Activated T-cell treated with anti-CD3 and anti-CD28 coated beads, Interleukin-2, amount 50 U/mL, for 24 hours (primary cell): ENCODE measurements around the gene STRBP.
"Not testable (repeated sequence)": the region's sequence is repeated elsewhere in the genome, so short reads cannot be mapped to it uniquely, and the experiment has no call there.

ENCODE experiments used
- DNase-seq: peaks from one replicate; pipeline ENCODE4 v3.0.0-alpha.2; 2020
- H3K27ac Mint-ChIP-seq: 2 replicates; pipeline ENCODE4 v1.8.0; 2020; ENCODE audit warnings: mild to moderate bottlenecking, mixed read lengths
- H3K27me3 Mint-ChIP-seq: 2 replicates; pipeline ENCODE4 v1.8.0; 2020; ENCODE audit warnings: mixed read lengths
- H3K36me3 Mint-ChIP-seq: 2 replicates; pipeline ENCODE4 v1.8.0; 2020; ENCODE audit warnings: low read depth, mixed read lengths
- H3K4me1 Mint-ChIP-seq: 2 replicates; pipeline ENCODE4 v1.8.0; 2020; ENCODE audit warnings: low read depth, mixed read lengths
- H3K4me3 Mint-ChIP-seq: 2 replicates; pipeline ENCODE4 v1.8.0; 2020; ENCODE audit warnings: mild to moderate bottlenecking, moderate library complexity, mixed read lengths
- H3K9me3 Mint-ChIP-seq: 2 replicates; pipeline ENCODE4 v1.8.0; 2020; ENCODE audit warnings: mixed read lengths

STRBP gene

GRCh38 chr9:123268465-123269259 lies at the start of gene STRBP:
Gene STRBP (minus strand): TSS chr9:123268586. CDS start chr9:123184134, 84,452 bp downstream.
- Mint-ChIP-seq H3K36me3 (no peaks in the 10 kb centered on the region), H3K27me3 (no peaks in the 10 kb centered on the region), H3K4me3 (peak within 1 kb of the TSS; percentile 75), H3K4me1 (peaks cover 37% of the 10 kb centered on the region), H3K9me3 (no peaks in the 10 kb centered on the region), H3K27ac (peak within 1 kb of the TSS; percentile 71)
- peak; percentile 95 for DNase-seq

- no peak for DNase-seq
- Mint-ChIP-seq H3K27ac (no peak overlapping the region), H3K4me3 (no peak overlapping the region), H3K36me3 (no peaks in the 10 kb centered on the region), H3K27me3 (no peaks in the 10 kb centered on the region), H3K9me3 (no peaks in the 10 kb centered on the region), H3K4me1 (peaks cover 7% of the 10 kb centered on the region)
These were observed 47.8 kb upstream of the STRBP start for GRCh38 chr9:123316053-123316718.

GRCh38 chr9:123315635-123316034 lies 47.2 kb upstream of the STRBP start:
- Mint-ChIP-seq H3K4me3 (no peak overlapping the region), H3K27ac (no peak overlapping the region), H3K4me1 (peaks cover 7% of the 10 kb centered on the region), H3K9me3 (no peaks in the 10 kb centered on the region), H3K27me3 (no peaks in the 10 kb centered on the region), H3K36me3 (no peaks in the 10 kb centered on the region)
- no peak for DNase-seq

GRCh38 chr9:123314617-123315016 lies 46.2 kb upstream of the STRBP start:
- Mint-ChIP-seq H3K9me3 (no peaks in the 10 kb centered on the region), H3K27me3 (no peaks in the 10 kb centered on the region), H3K4me3 (no peak overlapping the region), H3K27ac (no peak overlapping the region), H3K36me3 (no peaks in the 10 kb centered on the region), H3K4me1 (peaks cover 7% of the 10 kb centered on the region)
- no peak for DNase-seq

GRCh38 chr9:123312306-123312877 lies 44.0 kb upstream of the STRBP start:
- no peak overlapping the region for H3K27ac Mint-ChIP-seq
- H3K36me3 Mint-ChIP-seq, result no peaks in the 10 kb centered on the region
- H3K4me3 Mint-ChIP-seq, result no peak overlapping the region
- no peaks in the 10 kb centered on the region for H3K9me3 Mint-ChIP-seq
- no peak for DNase-seq
- H3K4me1 Mint-ChIP-seq, result no peaks in the 10 kb centered on the region
- H3K27me3 Mint-ChIP-seq, result no peaks in the 10 kb centered on the region

GRCh38 chr9:123311250-123311752 lies 42.9 kb upstream of the STRBP start:
- DNase-seq, result no peak
- H3K27me3 Mint-ChIP-seq, result no peaks in the 10 kb centered on the region
- H3K36me3 Mint-ChIP-seq, result no peaks in the 10 kb centered on the region
- H3K9me3 Mint-ChIP-seq, result no peaks in the 10 kb centered on the region
- no peaks in the 10 kb centered on the region for H3K4me1 Mint-ChIP-seq
- no peak overlapping the region for H3K27ac Mint-ChIP-seq
- no peak overlapping the region for H3K4me3 Mint-ChIP-seq

- peaks cover 2% of the 10 kb centered on the region for H3K4me1 Mint-ChIP-seq
- DNase-seq, result no peak
- H3K4me3 Mint-ChIP-seq, result no peak overlapping the region
- no peaks in the 10 kb centered on the region for H3K9me3 Mint-ChIP-seq
- H3K36me3 Mint-ChIP-seq, result no peaks in the 10 kb centered on the region
- H3K27ac Mint-ChIP-seq, result no peak overlapping the region
- H3K27me3 Mint-ChIP-seq, result no peaks in the 10 kb centered on the region
These were observed 42.3 kb upstream of the STRBP start for GRCh38 chr9:123310551-123311249.

- Mint-ChIP-seq H3K4me3 (no peak overlapping the region), H3K9me3 (no peaks in the 10 kb centered on the region), H3K27ac (no peak overlapping the region), H3K27me3 (no peaks in the 10 kb centered on the region), H3K4me1 (peaks cover 11% of the 10 kb centered on the region), H3K36me3 (no peaks in the 10 kb centered on the region)
- no peak for DNase-seq
These were observed 41.2 kb upstream of the STRBP start for GRCh38 chr9:123309611-123310010.

GRCh38 chr9:123305879-123306278 lies 37.5 kb upstream of the STRBP start:
- peaks cover 38% of the 10 kb centered on the region for H3K4me1 Mint-ChIP-seq
- H3K4me3 Mint-ChIP-seq, result no peak overlapping the region
- H3K36me3 Mint-ChIP-seq, result no peaks in the 10 kb centered on the region
- no peak for DNase-seq
- H3K27ac Mint-ChIP-seq, result no peak overlapping the region
- H3K27me3 Mint-ChIP-seq, result no peaks in the 10 kb centered on the region
- no peaks in the 10 kb centered on the region for H3K9me3 Mint-ChIP-seq

GRCh38 chr9:123304340-123304691 lies 35.9 kb upstream of the STRBP start:
- Mint-ChIP-seq H3K36me3 (no peaks in the 10 kb centered on the region), H3K4me3 (no peak overlapping the region), H3K9me3 (no peaks in the 10 kb centered on the region), H3K27ac (no peak overlapping the region), H3K27me3 (no peaks in the 10 kb centered on the region), H3K4me1 (peaks cover 38% of the 10 kb centered on the region)
- DNase-seq, result no peak

- Mint-ChIP-seq H3K4me3 (no peak overlapping the region), H3K27me3 (no peaks in the 10 kb centered on the region), H3K9me3 (no peaks in the 10 kb centered on the region), H3K27ac (no peak overlapping the region), H3K4me1 (peaks cover 38% of the 10 kb centered on the region), H3K36me3 (no peaks in the 10 kb centered on the region)
- no peak for DNase-seq
These were observed 34.2 kb upstream of the STRBP start for GRCh38 chr9:123302348-123303214.

- H3K27me3 Mint-ChIP-seq, H3K9me3 Mint-ChIP-seq, H3K4me3 Mint-ChIP-seq, H3K36me3 Mint-ChIP-seq, DNase-seq, H3K27ac Mint-ChIP-seq: not testable (repeated sequence)
- H3K4me1 Mint-ChIP-seq, result peaks cover 38% of the 10 kb centered on the region
These were observed 33.5 kb upstream of the STRBP start for GRCh38 chr9:123301936-123302335.

- no peak overlapping the region for H3K27ac Mint-ChIP-seq
- no peaks in the 10 kb centered on the region for H3K27me3 Mint-ChIP-seq
- H3K9me3 Mint-ChIP-seq, result no peaks in the 10 kb centered on the region
- peaks cover 35% of the 10 kb centered on the region for H3K4me1 Mint-ChIP-seq
- no peaks in the 10 kb centered on the region for H3K36me3 Mint-ChIP-seq
- H3K4me3 Mint-ChIP-seq, result no peak overlapping the region
- no peak for DNase-seq
These were observed 32.2 kb upstream of the STRBP start for GRCh38 chr9:123300554-123300953.
